HG03159 (cell line): Measurements from ENCODE around the gene ZNF521.

Experiments
- ATAC-seq: cut with Tn5 transposase; IDR thresholded peaks from one replicate; pipeline ENCODE4 v1.9.1; 2021; ENCODE audit warnings: mild to moderate bottlenecking, moderate library complexity; ENCODE audit not compliant: unreplicated experiment

Gene ZNF521

DNA sequence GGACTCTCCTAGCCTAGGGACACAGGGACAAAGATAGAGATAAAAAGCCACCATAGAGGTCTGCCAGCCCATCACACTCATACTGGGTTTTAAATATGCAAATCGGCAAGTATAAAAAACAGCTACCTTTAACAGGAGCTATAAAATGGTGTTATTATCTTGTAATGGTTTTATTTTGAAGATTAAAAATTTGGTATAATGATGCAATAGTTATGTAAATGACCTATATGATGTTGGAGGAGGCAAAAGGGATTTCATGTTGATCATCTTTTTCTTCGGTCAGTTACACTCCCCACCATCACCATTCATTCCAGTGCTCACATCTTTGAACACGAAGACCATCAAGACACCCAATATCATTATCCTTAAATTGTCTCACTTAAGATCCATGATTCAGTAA is 11.2 kb downstream of the ZNF521 start:
- no peak for ATAC-seq

DNA sequence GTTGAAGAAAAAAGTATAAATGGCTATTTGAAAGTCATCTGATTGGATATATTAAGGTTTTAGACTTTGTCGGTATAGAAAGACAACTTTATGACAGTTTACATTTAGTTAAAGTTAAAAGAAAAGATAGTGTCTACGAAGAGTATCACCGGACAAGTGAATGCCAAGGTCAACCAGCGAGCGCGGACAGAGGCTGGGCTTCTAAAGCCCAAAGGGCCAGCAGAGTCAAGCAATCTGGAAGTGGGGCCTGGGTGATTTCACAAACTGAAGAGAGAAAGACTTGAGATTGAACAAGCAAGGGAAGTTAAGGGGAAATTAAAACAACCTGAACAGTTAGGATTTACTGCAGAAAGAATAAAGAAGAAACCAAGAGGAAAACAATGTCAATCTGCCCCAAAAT is 16.3 kb downstream of the ZNF521 start:
- ATAC-seq = no peak

DNA sequence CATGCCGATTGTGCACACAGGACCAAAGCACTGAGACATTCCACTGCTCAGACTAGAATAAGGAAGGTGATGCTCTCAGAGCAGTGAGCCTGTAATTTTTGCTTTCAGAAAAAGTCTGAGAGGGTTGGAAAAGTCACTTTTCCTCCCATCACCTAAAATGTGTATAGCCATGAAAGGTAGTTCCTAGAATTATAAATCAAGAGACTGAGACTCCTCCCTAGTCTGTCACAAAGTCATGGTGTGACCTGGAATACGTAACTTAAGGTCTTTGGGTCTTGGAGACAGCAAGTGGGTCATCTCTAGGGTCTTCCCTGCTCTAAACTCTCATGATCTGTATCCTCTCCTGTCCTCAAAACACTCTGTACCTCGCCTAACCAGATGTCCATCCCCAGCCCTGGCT is 16.9 kb downstream of the ZNF521 start:
- ATAC-seq = no peak

DNA sequence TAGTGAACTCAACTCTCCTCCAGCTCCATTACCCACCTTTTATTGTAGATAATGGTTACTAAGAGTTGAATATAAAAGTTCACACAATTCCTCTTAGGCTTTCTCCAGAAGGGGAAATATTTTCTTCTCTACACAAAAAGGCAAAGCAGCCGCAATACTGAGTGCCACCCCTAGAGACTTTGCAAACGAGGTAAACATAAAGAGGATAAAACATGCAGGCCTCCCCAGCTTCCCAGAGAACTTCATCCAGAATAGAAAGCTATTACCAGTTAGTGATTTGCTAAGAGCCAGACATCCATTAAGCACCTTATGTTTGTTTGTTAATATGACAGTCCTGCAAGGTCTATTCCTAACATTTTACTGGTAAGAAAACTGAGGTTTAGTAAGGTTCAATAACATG is 17.4 kb downstream of the ZNF521 start:
- no peak for ATAC-seq

DNA sequence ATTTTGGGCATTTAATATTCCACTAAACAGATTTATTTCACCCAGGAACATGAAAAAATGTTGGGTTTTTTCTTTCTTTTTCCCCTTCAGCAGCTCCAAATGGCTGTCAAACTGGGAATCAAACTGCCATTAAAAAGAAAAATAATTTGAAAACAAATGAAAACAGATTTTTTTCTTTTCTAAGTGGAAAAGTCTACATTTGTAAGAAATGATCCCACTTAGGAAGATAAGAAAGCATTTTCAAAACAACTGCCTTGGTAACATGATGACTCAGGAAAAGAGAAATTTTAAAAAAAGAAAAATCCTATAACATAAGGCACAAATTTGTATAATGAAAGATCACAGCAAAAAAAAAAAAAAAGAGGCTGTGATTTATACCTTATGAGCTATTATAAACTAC is 20.0 kb downstream of the ZNF521 start:
- no peak for ATAC-seq

DNA sequence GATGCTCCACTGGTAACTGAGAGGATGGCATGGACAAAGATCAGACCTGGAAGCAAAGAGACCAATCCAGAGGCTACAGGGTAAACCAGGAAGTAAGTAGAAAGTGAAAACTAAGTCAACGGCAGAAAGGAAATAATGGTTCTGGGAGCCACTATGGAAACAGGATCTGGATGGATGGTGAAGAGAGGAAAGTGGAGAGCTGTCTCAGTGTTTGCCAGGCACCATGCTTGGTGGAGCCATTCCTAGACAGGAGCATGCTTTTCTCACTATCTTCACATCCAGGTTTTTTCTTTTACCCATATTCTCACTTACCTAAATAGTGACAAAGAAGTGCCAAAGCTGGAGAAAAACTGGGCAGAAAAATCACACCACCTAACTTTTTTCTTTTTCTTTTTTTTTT is 22.2 kb downstream of the ZNF521 start:
- no peak for ATAC-seq

DNA sequence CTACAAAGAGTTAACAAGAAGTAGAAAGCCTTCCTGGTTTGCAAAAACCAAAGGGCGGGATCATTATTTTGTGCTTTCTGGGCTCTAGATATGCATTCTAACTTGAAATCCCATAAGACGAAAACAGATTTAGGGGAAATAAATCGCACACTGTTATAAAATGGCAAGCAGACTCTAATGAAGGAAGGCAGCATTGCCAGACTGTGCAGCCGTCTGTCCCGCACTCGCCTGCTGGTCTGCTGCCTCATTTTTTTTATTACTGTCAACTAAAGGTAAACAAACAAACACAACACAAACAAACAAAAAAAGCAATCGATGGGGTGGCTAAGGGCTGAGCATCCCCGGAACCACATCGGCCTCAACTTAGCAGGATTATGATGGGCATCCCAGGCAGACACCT is 24.4 kb downstream of the ZNF521 start:
- ATAC-seq = no peak

DNA sequence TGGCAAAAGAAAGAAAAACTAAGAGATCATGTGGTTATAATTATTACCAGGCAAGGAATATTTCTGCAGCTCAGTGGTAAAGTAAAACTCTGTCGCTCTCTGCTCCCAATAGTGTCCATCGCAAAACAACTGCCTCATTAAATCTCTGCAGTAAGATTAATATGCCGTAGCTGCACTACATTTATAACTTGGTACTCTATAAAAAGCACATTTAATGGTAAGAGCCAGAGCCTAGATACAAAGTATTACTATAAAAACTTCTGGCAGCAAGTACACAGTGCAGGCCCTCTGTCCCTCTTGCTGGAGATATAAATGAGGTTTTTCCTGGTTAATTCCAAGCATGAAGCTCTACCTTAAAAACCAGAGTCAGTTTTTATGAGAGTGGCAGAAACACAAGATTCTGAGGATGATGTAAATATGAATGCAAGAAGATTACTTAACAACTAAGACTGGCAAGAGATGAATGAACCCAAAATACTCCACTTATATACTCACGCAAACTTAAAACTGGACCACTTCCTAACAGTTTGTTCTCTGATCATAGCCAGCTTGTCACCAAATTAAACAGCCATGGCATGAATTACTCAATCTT is 25.5 kb downstream of the ZNF521 start:
- ATAC-seq = no peak

DNA sequence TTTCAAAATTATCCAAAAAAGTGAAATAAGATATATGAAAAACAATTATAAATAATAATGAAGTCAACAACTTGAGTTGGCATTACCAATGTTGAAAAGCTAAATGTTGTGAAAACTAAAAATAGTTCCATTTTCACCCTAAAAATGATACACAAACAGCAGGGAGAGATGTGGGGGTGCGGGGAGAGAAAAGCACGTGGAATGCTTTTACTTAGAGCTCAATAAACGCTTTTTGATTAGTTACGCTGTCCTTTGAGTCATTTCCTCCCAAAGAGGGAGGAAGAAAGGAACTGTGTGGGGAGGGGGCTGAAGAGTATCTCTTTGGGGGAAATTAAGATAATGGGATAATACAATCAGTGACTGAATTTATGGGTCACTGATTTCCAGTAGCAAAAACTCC is 29.2 kb downstream of the ZNF521 start:
- no peak for ATAC-seq

DNA sequence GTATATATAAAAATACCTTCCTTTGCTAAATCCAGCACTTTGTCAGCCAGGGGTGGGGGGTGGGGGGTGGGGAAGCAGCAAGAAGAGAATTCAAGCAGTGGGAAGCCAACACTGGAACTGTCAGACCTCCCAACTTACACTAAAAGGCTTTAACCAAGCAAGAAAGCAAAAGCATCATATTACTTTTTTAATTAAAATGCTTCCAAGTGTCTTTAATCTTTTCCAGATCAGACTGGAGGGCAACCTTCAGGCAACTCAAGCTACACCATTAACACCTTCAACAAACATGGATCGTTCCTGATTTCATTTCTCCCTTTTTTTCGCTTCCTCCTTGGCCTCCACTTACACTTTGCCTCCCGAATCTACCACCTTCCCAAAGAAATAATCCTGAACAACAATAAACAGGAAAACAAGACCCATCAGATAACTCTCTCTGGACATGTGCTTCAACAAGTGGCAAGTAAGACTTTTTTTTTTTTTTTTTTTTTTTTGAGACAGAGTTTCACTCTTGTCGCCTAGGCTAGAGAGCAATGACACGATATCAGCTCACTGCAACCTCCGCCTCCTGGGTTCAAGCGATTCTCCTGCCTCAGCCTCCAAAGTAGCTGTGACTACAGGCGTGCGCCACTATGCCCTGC is 35.5 kb downstream of the ZNF521 start:
- no peak for ATAC-seq

DNA sequence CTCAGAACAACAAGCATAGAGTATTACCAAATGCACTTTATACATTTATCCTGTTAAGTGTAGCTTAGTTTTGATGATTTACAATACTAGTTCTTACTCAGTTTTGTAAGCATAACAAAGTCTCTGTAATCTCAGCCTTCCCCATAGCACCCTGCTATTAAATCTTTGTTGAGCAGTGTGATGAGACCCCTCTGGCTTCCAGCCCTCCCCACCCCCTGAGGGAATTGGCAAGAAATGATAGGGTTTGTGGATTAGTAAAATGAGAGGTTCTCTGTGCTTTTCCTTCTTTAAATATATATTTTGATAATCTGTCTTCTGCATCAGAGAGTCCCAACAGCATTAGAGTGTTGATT is 37.2 kb downstream of the ZNF521 start:
- ATAC-seq = no peak

DNA sequence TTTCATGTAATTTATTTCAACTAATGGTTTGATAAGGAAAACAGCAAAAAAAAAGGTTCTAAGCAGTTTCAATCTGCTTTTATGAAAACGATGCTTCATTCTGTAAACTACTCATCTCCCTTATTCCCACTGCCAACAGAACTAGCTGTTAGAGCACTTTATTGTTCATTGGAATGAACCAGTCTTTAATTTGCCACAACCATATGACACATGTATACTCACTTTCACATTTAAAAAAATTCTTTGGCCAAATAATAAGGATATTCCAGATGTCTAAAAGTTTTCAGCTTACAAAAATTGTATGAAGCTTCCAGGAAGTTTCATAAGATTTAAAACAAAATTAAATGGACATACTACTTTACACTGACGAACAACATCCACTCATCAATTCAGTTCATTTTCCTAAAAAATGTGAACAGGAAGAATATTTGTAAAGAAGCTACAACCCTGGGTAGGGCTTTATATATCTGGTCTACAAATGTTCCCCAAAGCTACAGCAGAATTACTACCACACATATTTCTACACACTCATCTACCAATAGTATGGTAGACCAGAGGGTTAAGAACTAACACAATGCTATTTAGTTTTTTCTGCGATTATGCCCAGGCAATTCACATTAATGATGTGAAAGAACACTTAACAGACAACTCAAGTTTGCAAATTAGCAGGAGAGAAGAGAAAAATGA is 37.7 kb downstream of the ZNF521 start:
- ATAC-seq = no peak

DNA sequence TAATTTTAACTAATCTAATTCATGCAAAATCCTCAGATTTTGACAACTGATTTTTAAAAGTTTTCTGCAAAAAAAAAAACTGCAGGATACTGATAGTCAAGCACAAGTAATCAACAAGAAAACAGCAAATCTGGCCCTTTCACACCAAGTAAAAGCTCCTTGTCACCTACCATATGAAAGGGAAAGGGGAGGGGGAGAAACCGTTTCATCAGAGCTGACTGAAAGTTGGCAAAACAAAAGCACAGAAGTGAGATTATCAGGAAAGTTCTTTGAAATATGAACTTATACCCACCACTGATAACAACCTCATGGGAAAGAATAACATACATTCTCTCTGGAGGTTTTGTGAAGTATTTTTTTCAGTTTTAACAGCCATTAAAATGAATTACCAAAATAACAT is 38.7 kb downstream of the ZNF521 start:
- ATAC-seq = no peak

DNA sequence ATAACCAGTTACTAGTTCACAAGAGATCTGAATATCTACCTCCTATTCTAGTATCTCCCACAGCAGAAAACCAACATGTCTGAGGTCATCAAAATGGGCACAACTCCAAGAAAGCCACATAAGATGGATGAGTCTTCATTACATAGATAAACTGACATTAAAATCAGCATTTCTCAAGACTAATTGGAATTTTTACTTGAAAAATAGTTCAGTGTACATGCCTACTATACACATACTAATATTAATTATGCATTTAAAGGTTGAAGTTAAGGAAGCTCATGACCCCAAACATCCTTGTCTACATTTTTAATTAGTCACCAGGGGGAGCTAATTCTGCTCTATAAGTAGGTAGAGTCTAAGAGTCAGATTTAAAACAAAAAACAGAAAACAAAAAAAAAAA is 41.9 kb downstream of the ZNF521 start:
- no peak for ATAC-seq

DNA sequence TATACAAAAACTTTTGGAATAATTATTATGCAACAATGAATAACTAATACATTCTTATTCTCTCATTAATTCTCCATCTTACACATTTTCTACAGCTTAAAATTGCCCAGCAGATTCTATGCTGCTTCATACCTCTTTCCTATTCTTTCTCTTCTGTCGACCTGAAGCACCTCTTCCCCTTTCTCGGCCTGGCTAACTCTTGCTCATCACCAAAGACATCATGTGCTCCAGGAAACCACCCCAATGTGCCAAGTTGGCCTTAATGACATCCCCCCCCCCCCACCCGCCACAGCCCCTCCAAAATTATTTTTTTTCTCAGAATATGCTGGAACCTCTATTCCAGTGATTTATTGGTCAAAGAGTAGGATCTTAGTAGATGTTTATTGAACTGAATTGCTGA is 43.6 kb downstream of the ZNF521 start:
- ATAC-seq = no peak

DNA sequence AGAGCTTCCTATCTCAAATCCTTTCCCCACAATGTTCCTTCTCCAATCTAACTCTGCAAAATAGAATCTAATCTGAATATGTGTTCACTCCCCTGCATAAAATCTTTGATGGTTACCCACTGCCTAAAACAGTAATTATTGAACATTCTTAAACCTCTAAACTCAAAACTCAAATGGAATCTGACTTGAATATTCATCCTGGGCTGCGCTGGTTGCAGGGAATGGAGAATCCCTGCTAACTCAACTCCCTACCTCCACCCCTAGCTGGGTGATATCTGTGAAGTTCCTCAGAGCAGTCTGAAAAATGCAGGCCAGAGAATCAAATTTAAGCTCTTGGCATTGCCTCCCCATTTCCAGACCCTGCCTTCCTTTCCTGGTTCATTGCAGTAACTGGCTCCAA is 44.8 kb downstream of the ZNF521 start:
- ATAC-seq = no peak

DNA sequence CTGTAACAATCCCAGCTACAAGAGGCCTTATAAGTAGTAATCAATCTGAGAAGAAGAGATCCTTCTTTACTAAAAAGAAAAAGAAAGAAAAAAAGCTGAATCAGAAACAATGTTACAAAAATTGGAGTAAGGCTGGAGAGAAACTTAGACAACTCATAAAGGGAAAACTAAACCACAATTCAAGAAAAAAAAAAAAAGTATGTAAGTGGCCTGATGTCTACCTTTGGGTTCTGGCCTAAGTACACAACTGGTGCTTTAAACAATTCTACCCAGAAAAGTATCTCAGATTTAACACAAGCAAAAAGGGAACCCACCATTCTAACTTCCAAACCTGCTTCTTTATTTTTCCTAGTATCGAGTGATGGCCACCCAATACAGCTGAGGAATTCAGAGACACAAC is 45.3 kb downstream of the ZNF521 start:
- ATAC-seq = no peak

DNA sequence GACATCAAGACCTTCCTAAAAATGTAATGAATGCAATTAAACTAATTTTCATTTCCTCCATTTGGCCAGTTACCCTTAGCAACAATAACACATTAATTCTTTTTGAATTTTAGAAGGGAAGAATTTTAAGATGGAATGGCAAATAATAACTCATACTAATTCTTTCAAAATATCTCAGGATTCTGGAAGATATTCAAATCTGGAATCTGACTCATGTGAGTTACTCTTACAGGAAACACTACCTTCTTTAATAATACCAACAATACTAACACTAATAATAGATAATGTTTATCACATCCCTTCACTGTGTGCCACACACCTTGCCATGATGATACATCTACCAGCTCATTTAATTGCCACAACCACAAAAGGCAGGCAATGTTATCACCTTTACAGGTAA is 46.4 kb downstream of the ZNF521 start:
- no peak for ATAC-seq

DNA sequence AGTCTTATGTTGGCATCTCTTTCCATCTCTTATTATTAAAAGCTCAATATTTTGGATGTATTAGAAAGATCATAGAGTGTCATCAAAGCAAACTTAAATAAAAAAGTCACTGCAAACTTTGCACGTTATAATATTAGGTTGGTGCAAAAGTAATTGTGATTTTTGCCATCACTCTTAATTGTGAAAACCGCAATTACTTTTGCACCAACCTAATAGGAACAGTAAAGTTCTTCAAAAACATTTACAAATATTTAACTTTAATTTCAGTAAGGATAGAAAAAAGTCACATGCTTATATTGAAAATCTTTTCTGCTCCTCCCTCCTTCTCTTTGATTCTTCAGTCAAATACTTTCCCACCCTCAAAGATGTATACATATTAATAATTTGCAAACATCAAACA is 51.5 kb downstream of the ZNF521 start:
- no peak for ATAC-seq

DNA sequence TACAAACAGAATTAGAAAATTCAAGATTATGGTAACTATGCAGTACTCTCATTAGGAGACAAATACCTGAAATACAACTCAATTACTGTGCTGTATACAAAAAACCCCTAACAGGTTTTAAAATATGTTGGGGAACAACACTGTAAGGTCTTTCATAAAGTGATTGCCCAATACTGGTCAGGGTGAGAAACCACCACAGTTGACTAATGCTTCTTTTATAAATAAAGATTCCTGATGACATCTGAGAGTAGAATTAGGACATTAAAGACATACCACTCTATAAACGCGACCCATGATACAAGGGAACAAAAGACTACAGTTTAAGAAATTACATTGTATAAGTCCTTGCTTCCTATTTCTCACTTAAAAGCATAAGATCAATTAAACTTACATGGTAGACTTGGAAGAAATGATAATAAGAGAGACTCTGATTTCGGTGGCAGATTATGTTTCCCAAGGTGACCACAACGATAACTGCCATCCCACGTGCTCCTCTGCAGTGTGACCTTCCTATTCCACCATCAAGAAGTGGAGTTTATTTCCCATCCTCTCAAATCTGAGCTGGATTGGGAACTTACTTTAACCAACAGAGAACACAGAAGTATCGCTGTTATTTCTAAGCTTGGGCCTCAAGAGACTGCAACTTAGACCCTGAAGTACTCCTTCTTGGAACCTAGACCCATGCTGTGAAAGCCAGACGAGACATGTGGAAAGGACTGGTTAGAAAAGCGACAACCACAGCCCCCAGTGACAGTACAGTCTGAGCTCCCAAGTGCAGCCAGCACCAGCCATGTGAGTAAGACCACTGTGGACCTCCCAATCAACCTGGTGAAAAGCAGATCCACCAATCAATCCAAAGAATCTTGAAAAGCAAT is 52.3 kb downstream of the ZNF521 start:
- ATAC-seq = no peak

DNA sequence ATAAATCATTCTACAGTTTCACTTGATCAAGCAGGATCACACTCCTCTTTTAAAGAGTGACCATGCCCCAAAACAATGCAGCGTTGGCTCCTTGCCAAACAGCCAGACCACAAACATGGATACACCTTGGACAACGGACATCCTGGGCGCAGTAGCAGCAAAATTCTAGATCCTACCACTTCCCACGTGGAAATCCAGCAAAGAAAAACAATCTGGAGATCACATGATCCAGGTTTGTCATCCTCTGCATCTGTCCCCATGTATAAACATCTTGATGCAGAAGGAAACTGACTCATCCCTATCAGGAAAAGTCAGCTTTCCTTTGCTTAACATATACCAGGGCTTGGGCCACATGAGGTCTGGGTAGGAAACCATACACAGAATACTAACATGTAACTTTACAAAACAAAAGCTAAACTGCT is 53.1 kb downstream of the ZNF521 start:
- no peak for ATAC-seq

DNA sequence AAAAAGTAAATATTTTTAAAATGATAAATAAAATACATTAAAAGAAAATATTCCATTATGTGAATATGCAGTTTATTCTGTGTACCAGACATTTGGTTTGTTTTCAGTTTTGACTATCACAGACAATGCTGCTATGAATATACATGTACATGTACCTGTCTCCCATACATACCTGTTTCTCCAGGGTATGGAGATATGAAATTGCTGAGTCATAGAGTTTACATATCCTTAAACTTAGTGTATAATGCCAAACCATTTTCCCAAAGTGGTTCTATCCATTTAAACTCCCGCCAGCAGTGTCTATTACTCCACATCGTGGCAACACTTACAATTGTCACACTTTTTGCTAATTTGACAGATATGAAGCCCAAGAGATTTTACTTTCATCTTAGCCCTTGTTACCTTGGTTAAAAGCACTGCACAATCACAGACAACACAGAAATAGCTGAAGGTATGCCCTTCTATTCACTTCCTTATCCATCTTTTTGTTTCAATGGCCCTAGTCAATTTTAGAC is 56.3 kb downstream of the ZNF521 start:
- no peak for ATAC-seq
